DND-41 (cell line): ENCODE measurements around the gene ACOX3.

Experiments
- EZH2 ChIP-seq: IDR thresholded peaks from 3 replicates; pipeline ENCODE4 v1.6.1; 2012; ENCODE audit warnings: borderline replicate concordance, low read depth, mild to moderate bottlenecking, moderate library complexity, low read length, inconsistent platforms; ENCODE audit not compliant: severe bottlenecking
- TF ChIP-seq, protein P1 (sequence below): IDR thresholded peaks from 2 replicates; pipeline ENCODE4 v1.5.1; 2012; ENCODE audit warnings: borderline replicate concordance, low read length, moderate library complexity, mild to moderate bottlenecking; ENCODE audit not compliant: poor library complexity, severe bottlenecking; ENCODE audit errors: extremely low read depth

DNA sequence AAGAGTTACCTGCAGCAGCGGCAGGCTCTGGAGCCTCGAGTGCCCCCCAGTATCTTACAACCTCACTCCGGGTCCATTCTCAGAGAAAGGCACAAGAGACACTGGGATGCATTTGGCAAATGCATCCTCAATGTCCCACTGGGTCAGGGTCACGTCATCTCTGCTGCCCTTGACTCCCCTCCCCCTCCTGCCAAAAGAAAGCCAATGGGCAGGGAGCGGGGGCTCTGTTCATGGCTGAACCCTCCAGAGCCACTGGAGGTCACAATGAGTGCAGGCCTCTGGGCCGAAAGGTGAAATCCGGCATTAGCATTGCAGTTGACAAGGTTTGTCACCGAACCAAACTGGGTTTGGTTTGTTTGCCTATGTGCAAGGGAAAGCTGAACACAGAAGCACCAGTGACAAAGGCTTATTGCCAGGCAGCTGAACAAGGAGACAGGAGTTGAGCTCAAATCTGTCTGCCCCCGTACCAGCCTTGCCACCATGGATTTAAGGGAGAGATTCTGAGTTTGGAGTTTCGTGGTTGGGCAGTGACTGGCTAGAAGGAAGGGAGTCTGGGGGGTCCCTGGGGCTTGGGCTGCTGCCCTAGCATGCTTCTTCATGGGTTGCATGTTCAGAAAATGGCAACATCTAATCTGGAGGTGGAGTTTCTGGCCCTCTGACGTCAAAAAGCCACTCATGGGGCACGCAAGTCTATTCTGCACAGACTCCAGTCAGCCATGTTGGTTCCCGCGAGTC lies 106.6 kb downstream of the ACOX3 start:
- TF ChIP-seq, protein P1, sequence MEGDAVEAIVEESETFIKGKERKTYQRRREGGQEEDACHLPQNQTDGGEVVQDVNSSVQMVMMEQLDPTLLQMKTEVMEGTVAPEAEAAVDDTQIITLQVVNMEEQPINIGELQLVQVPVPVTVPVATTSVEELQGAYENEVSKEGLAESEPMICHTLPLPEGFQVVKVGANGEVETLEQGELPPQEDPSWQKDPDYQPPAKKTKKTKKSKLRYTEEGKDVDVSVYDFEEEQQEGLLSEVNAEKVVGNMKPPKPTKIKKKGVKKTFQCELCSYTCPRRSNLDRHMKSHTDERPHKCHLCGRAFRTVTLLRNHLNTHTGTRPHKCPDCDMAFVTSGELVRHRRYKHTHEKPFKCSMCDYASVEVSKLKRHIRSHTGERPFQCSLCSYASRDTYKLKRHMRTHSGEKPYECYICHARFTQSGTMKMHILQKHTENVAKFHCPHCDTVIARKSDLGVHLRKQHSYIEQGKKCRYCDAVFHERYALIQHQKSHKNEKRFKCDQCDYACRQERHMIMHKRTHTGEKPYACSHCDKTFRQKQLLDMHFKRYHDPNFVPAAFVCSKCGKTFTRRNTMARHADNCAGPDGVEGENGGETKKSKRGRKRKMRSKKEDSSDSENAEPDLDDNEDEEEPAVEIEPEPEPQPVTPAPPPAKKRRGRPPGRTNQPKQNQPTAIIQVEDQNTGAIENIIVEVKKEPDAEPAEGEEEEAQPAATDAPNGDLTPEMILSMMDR, result no peak
- no peak for TF ChIP-seq EZH2
